DMS53 treated with DMSO at 0.1 percent for 48 hours (cell line): ENCODE data around the gene DLGAP1.
"Not testable (repeated sequence)": the region's sequence is repeated elsewhere in the genome, so short reads cannot be mapped to it uniquely, and the experiment has no call there.

Experiments used
- DNase-seq: peaks from one replicate; lab custom pipeline; 2025; ENCODE audit not compliant: unreplicated experiment; lab: John Stamatoyannopoulos, UW

The DLGAP1 gene

DNA sequence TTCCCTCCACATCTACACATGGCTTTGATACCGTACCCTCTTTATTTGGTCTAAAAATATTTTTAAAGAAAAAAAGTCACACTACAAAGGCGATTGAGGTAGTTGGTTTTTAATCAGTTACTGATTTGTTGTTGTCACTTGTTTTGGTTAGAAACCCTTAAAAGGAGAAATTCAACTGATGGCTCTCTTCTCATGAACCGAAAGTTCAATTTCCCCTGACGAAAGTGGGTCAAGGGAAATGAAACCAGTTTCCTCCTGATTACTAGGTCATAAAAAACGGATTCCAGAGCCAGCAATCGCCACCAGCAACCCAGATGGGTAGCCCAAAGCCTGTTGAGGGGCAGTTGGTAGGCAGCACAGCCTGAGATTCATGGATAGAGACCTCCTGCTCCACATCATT lies 63.2 kb downstream of the DLGAP1 start:
- DNase-seq: no peak

DNA sequence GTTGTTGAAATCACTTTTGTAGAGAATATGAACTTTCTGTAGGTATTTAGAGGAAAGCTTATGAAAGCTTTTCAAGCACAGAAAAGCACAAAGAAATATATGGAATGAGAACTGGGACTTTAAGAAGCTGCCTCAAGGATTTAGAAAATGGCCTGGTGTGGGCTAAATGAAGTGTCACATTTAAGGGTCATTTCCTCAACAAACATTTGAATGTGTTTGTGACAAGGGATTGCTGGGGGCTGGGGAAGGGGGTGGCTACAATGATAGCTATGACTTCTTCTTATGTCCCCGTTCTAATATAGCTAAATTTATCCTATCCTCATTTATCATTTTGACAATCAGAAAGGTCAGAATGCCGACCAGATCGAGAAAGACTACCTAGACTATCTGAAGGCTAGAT lies 69.2 kb downstream of the DLGAP1 start:
- DNase-seq: no peak

DNA sequence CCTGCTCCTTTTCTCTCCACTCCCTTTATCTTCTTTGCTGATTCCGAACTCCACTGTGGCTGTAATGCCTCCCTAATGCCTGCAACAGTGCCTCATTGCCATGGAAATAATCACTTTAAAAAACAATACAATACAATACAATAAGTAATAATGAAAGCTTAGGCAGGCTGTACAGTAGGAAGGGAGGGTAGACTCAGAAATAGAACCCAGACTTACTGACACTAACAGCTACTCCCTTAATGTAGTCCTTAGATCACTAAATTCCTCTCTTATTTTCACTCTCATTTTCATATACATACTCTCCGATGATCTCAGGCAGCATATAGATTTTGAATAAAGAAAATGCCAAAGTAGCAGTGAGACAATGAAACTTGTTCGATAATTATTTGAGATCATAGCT lies 70.2 kb downstream of the DLGAP1 start:
- DNase-seq: no peak

DNA sequence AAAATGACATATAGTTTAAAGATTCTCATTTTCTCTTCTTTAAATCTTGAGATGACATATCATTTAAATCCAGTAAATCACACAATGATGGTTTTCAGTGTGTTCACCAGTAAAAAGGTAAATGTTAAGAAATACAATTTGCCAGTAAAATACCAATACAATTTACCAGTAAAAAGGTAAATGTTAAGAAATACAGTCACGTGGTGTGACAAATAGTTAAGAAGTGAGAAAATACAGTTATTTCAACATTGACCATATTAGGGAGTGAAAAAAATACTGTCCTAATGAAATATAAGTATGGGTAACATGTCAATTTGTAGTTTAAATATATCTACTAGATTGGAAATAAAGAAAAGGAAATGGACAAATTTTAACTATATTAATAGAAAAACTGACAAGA lies 80.5 kb downstream of the DLGAP1 start:
- no peak for DNase-seq

DNA sequence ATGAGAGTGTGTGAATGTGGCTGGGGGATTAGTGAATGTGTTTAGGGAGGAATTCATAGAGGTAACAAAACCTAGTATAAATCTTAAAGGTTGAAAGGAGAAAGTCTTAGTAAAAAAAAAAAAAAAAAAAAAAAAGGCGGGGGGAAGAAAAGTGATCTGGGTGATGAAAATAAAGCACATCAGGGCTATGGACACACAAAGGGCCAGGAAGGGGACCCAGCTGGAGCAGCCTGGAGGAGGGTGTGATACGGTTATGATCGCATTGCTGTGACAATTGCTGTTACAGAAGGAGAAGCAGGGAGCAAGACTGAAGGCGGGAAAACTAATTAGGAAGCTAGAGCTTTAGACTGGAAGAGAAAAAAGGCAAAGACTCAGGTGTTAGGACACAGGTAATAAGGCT lies 85.4 kb downstream of the DLGAP1 start:
- DNase-seq: no peak

DNA sequence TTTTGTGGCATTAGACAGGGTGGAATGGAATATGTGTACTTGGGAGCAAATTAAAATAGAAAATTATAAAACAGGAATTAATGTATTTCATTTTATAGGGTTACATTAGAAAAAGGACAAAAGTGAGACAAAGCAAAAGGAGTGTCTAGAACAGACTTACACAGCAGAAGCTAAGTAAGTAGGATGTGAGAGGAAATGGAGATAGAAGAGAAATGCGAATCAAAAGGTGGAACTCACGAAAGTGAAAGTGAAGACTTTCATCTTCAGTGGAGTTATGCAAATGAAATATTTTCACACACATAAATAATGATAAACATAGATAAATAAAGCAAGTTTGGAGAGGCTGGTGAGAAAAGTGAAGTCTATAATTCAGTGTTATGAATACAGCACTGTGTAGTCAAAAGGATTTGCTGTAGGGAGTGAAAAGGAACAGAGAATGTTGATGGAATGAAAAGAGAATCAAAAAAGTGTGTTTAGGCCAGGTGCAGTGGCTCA lies 94.8 kb downstream of the DLGAP1 start:
- no peak for DNase-seq

DNA sequence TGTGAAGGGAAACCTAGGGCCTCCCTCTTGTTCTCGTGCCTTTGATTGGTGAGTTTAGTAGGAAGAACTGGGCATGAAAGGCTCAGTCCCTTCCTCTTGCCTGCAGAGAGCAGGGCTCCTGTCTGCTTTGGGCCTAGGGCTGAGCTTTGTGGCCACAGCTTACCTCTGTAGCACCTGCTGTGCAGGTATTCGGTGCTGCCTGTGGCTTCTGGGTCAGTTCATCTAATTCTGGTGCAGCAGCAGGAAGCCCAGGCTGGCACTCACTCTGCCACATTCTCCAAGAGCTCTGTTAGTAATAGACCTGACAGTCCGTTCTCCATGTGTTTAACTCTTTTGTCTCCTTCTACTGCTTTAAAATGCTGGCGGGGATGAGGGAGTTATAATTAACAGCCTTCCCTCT lies 96.5 kb downstream of the DLGAP1 start:
- DNase-seq: no peak

DNA sequence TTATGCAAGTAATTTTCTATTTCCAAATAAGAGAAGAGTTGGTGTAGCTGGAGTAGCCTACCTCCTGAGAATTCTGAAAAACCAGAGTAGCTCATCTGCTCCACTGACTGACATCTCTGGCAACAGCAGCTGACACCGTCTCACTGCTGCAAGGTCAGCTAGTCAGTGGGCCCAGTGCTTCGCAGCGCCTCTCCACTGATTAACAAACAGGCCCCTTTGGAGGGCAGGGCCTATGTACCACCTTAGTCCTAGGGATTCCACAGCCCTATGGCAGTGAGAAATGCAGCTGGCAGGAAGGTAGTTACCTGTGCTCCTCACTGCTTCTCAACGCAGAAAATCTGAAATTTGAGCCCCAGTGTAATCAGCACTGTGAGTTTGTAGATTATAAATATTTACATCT lies 97.5 kb downstream of the DLGAP1 start:
- DNase-seq: no peak

DNA sequence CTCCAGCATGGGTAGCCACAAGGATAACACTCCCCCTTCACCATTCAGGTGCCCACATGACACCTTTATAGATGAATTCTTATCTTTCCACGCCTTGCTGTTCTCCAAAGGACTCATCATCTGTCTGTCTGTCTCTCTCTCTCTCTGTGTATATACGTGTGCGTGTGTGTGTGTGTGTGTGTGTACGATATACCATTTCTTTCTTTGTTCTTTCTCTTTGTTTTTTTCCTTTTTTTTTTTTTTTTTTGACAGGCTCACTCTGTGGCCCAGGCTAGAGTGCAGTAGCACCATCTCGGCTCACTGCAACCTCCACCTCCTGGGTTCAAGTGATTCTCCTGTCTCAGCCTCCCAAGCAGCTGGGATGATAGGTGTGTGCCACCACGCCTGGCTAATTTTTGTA lies 98.2 kb downstream of the DLGAP1 start:
- DNase-seq: no peak

DNA sequence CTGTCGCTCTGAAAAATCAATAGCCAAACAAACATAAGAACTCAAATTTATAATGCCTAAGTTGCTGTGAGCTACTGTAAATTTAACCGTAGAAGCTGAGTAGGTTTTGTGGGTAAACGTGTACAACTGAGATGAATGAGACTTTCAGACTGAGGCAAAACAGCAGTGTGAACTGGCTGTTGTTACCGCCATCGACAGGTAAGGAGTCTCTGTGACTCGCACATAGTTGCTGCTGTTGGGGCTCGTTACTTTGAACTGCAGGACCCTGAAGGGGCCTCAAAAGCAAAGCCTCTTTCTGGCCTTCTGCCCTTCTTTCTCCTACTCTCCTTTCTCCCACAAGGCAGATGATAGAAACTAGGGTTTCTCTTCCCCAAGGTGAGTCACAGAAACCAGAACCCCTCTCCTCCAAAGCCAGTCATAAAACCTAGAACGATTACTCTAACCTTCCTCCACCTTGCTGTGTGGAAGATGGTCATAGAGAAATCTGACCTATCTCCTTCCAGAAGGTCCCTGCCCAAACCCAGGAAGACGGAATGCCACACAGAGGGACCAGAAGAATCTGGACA lies 101.2 kb downstream of the DLGAP1 start:
- DNase-seq: no peak

DNA sequence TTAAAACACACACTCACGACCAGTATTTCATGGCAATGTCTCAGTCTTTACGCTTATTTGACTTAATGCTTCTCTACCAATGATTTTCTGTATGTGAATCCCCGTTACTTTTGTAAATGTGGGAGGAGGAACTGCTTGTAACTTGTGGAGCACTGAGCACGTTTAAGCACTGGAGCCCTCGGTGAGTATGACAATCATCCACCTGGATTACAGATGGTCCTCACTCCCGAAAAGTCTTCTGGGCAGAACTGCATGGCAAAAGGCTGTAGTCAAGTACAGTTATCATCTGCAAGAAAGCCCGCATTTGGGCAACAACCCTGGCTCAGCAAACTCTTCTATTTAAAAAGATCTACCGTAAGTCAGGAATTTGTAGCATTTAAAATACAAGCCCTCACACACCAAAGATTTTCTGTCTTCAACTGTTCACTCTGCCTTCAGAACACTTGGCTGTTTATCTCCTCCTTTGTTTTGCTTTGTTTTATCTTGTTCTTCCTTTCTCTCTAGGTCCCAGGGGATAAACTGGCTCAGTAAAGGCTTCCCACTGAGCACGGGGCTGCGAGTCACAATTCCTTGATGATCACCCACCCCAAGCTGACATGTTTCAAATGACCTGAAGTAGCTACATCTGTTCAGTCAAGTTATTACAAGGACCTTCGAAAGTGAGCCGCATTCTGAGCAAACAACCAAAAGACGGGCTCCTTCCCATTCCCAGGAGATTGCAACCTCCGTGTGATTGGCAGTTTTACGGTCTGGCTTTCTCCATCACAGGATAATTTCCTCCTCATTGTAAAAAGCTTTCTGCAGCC lies 102.2 kb downstream of the DLGAP1 start:
- no peak for DNase-seq

DNA sequence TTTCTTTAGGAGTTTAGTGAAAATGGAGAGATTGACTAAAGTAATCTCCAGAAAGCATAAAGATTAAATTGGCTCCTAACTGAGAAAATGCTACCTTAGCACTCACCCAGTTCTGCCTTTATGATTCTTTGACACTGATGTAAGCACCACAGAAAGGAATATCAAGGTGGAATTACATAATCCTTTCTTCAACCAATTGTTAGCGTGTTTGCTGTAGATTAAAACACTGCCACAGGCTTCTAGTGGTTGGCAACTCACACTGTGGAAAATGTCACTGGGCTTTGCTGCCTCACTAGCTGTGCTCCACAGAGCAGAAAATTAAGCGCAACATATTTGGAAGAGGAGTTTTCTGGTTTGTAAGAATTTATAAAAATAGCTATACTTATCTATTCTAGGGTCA lies 104.1 kb downstream of the DLGAP1 start:
- no peak for DNase-seq

DNA sequence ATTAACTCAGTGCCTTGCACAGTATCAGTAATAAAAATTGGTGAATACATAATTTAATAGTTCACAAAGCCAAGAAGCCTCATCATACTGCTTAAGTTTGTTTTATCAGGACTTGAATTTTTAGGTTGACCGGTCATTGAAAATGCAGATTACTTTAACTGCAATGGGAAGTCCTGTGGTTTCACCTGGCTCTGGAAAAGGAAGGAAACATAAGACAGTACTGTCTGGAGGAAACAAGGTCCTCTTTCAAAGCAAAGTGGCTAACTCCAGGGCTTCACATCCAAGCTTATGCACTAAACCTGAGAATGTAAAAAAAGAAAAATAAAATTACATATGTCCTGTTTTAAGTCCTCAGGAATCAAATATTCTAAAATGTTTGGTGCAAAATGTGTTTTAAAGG lies 119.7 kb downstream of the DLGAP1 start:
- no peak for DNase-seq

DNA sequence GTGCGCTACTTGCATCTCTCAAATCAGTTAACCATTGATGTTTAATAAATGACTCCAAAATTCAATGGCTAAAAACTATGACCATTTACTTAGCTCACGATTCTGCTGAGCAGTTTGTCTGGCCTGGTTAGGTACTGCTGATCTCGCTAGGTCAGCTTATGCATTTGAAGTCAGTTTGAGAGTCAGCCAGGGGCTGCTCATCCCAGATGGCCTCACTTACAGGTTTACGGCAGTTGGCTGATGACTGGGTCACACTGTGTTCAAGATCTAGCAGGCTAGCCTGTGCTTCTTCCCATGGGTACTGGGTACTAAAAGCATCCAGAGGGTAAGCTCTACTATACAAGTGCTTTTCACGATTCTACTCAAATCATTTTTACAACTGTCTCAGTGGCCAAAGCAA lies 122.1 kb downstream of the DLGAP1 start:
- DNase-seq: no peak

DNA sequence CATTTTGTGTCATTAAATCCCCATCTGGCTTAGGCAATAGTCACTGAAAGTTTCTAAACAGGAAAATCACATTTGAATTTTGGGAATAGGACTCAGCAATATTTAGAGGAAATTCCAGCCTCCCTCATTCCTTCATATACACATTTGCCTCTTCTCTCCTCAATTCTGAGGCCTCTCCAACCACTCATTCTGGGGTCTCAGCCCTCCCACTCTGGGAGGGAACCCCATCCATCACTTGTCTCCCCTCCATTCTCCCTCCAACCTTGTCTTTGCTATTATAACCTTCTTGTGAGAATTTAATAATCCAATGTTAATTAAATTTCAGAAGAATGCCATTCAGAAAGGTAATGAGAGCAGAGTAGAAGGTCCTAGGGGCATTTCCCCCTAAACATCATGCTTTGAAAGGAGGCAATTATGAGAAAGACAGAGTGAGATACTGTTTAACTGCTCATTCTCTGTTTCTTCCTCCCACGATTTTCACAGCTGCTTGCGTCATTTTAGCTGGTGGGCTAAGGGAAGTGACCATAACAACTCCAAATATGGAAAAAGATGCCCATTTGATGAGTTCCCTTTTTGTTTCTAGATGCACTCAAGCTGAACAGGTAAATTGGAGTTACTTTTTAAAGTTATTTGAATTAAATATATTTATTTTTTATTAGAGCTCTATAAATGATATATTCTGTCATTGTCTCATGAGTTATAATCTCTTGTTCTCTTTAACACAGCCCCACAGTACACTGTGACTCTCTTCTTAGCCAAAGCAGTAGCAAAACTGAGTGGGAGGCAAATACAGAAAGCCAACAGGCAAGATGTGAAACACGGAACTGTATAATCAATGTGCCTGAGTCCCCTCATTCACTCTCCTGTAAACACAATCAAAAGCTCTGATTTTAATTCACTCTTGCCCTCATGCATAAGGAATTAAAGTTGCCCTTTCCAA lies 135.1 kb downstream of the DLGAP1 start:
- DNase-seq: no peak

DNA sequence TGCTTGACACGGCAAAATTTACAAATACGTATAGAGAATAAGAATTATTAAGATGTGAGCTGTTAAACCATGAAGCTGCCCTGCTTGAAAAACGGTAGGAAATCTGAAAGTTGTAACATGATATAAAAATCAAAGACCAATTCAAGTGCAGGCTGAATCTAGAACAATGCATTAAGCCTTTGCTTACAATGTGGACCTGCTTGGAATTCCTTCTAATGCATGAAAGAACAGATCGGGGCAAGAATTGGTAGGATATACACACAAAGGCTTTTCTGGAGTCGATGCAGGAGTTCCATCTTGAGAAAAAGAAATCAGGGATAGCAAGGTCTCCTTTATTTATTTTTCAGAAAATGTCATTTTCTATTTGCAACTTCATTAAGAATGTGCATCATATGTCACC lies 136.8 kb downstream of the DLGAP1 start:
- DNase-seq: no peak

DNA sequence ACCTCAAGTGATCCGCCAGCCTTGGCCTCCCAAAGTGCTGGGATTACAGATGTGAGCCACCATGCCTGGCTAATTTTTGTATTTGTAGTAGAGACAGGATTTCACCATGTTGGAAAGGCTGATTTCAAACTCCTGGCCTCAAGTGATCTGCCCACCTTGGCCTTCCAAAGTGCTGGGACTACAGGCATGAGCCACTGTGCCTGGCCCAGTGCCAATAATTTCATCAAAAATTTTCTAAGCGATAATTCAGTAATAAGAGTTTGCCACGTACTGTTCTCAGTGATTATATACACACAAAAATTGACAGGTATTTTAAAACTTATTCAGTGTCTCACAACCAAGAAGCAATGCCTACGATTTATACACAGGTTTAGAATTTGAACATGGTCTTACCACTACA lies 143.2 kb downstream of the DLGAP1 start:
- DNase-seq: not testable (repeated sequence)

DNA sequence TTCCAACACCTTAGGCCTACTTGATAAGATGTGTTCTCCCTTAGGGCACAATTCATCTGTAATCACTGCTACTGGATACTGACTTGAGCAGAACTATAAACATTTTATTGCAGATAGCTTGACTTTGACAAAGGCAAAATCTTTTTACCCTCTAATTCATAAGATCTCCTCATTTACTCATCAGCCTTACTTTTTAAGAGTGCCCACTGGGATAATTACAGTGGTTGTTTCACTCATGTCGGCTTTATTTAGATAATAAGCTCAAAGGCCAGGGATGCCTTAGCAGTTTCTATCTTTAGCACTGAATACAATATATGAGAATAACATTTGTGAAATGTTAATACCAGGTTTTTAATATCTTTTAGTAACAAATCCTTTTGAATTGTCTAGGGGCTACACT lies 144.0 kb downstream of the DLGAP1 start:
- no peak for DNase-seq

DNA sequence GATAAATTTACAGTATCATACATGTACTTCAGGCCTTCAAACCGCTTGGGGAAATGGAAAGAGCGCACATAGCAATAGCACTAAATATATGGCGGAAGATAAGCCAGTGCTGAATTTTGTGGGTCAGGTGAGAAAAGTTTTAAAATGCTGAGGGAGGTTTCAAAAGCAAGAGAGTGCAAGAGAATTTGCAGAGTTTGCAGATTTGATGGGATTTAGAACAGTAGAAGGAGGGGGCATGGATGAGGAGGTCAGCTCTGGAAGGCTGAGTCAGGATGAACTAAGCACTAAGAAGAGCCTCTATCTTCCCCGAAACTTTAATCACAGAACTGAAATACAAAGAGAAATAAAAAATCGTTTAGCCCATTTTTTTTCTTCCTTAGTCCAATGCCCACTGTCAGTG lies 145.9 kb downstream of the DLGAP1 start:
- no peak for DNase-seq

DNA sequence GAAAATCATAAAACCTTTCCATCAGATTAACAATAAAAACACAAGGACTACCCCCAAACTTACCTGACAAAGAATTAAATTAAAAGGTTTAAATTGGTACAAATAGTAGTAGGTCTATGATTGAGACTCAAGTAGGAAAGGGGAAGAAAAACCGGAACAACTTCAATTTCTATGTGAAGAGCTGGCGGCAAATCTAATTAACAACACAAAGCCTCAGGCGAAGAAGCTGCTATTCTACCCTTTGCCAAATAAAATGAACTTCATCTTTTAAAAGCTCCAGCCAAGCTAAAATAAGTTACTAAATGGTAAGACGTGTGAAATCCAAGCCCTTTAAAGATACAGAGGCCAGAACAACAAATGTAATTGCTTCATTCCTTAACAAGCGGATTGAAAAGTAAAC lies 146.5 kb downstream of the DLGAP1 start:
- no peak for DNase-seq

DNA sequence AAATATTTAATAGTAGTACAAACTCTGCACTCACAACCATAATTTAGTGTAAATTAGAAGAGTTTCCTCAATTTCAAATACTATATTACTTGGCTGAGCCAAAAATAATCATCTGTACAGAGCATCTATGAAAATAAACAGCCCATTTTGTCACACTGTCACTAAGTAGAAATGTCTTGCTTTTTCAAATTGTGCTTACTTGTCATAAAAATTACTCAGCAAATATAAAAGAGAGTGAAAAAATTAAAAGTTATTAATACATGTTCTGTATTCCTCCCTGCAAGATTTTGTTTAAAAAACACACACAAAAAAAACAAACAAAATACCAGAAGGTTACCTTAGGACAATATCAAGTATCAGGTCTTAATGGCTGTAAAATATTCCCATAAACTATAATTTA lies 155.7 kb downstream of the DLGAP1 start:
- no peak for DNase-seq

DNA sequence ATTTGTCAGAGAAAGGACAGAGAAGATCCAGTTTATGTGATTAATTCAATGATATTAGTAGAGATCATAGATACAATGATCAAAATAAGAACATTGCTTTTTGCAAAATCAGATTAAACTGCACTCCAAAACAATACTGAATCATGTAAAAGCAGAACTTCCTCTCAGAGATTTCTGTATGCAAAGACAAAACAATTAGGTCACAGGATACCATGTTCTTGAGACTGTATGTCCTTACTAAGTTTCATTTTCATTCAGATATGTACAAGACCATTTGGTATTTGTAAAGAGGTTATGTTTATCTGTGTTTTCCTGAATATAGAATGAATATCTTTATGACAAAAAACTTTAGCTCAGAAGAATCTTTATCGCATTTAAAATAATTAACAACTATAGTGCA lies 161.8 kb downstream of the DLGAP1 start:
- DNase-seq: no peak
